Left renal cortex interstitium (tissue), 4 donors: ENCODE data around the gene KRT10. TPM values are rescaled to one million over a fixed set of nuclear protein-coding genes. Genes with fewer than 3 reads are reported as not detected.

ENCODE experiments used
- polyA plus RNA-seq, 4 donors: library from polyadenylated mRNA; unstranded; fragments of 120-200 nt; gene quantifications; one replicate each; pipeline ENCODE4 v1.2.1, GENCODE V29; 2013; ENCODE audit not compliant: insufficient read length in 4 of 4

Gene KRT10
- polyA plus RNA-seq, 4 donors: 41.1 to 72.4 (median 42.9) TPM

Other genes starting within 250 kb of the KRT10 start
- 100 to 1,000 TPM; 243 to 283 (median 254) TPM for gene SMARCE1, start 174.8 kb downstream of the KRT10 start, polyA plus RNA-seq
- gene KRT222, start 157.4 kb downstream of the KRT10 start, polyA plus RNA-seq: under 1 TPM; 0.07 to 0.51 (median 0.25) TPM
- gene KRT24, start 118.9 kb downstream of the KRT10 start, polyA plus RNA-seq: not detected
- gene KRT25, start 67.3 kb downstream of the KRT10 start, polyA plus RNA-seq: not detected
- not detected for gene KRT26, start 50.4 kb downstream of the KRT10 start, polyA plus RNA-seq
- not detected for gene KRT27, start 40.1 kb downstream of the KRT10 start, polyA plus RNA-seq
- gene KRT28, start 22.7 kb downstream of the KRT10 start, polyA plus RNA-seq: not detected
- gene KRT12, start 44.6 kb upstream of the KRT10 start, polyA plus RNA-seq: under 1 TPM in 1 of 4 donors, not detected in 3; 0.28 TPM
- under 1 TPM in 2 of 4 donors, not detected in 2; 0.20 to 0.24 TPM for gene KRT20, start 62.6 kb upstream of the KRT10 start, polyA plus RNA-seq
- gene KRT23, start 115.0 kb upstream of the KRT10 start, polyA plus RNA-seq: 1 to 10 TPM in 3 of 4 donors, under 1 TPM in 1; 0.57 to 2.3 (median 1.6) TPM
- gene KRT39, start 144.3 kb upstream of the KRT10 start, polyA plus RNA-seq: under 1 TPM in 1 of 4 donors, not detected in 3; 0.09 TPM
- under 1 TPM in 1 of 4 donors, not detected in 3; 0.08 TPM for gene KRT40, start 161.7 kb upstream of the KRT10 start, polyA plus RNA-seq
- not detected for gene KRTAP3-3, start 171.6 kb upstream of the KRT10 start, polyA plus RNA-seq
- not detected for gene KRTAP3-2, start 177.3 kb upstream of the KRT10 start, polyA plus RNA-seq
- gene KRTAP3-1, start 186.5 kb upstream of the KRT10 start, polyA plus RNA-seq: not detected
- gene KRTAP1-5, start 204.6 kb upstream of the KRT10 start, polyA plus RNA-seq: not detected
- gene KRTAP1-4, start 207.6 kb upstream of the KRT10 start, polyA plus RNA-seq: not detected
- not detected for gene KRTAP1-3, start 212.3 kb upstream of the KRT10 start, polyA plus RNA-seq
- not detected for gene KRTAP1-1, start 218.8 kb upstream of the KRT10 start, polyA plus RNA-seq
- not detected for gene KRTAP2-1, start 224.7 kb upstream of the KRT10 start, polyA plus RNA-seq
- gene KRTAP2-2, start 232.6 kb upstream of the KRT10 start, polyA plus RNA-seq: not detected
- gene KRTAP2-3, start 237.5 kb upstream of the KRT10 start, polyA plus RNA-seq: not detected
- gene KRTAP2-4, start 243.3 kb upstream of the KRT10 start, polyA plus RNA-seq: not detected